ENCODE data around the gene RPH3AL. TPM values are rescaled to one million over a fixed set of nuclear protein-coding genes. Genes with fewer than 3 reads are reported as not detected.
A peak's percentile ranks its signal among the peaks of the same experiment; 100 is the strongest.

The RPH3AL gene
- total and polyA plus RNA-seq, 12 donors = 3.6 to 11.1 (median 6.0) TPM

GRCh38 chr17:309361-309888, 43.2 kb downstream of the RPH3AL start:
- peak in 6 of 8 donors; percentile 16 to 74 (median 61) for ATAC-seq
- H3K36me3 ChIP-seq = no peaks in the 10 kb centered on the region
- no peaks in the 10 kb centered on the region for H3K9me3 ChIP-seq
- peak overlapping the region in 1 of 10 donors; percentile 36 for H3K27ac ChIP-seq
- intact Hi-C loops (cut with DNase I) = no loop called here
- no peak overlapping the region for H3K4me3 ChIP-seq
- H3K4me1 ChIP-seq = peaks cover 0 to 23% (median 4%) of the 10 kb centered on the region in 9 donors
- peaks cover 0 to 29% (median 0%) of the 10 kb centered on the region in 7 donors for H3K27me3 ChIP-seq
- 40 to 44% methylated on average over 12 of the region's 12 CpGs for WGBS, 2 donors
- DNase-seq = no peak
- peak; percentile 32 to 73 (median 59) for TF ChIP-seq CTCF (IDR thresholded peaks at IDR 0.05)

- TF ChIP-seq CTCF (IDR thresholded peaks at IDR 0.05) = no peak
- Histone ChIP-seq H3K9me3 (no peaks in the 10 kb centered on the region), H3K4me3 (no peak overlapping the region), H3K27ac (peak overlapping the region in 3 of 10 donors; percentile 15 to 76 (median 37)), H3K4me1 (peaks cover 0 to 30% (median 7%) of the 10 kb centered on the region in 9 donors), H3K36me3 (no peaks in the 10 kb centered on the region), H3K27me3 (peaks cover 0 to 33% (median 0%) of the 10 kb centered on the region in 7 donors)
- intact Hi-C loops (cut with DNase I) = no loop called here
- ATAC-seq (peak in 4 of 8 donors; percentile 15 to 51 (median 40)), DNase-seq (peak in 1 of 2 donors; percentile 62)
- WGBS, 2 donors = 72 to 76% methylated on average over 22 of the region's 22 CpGs
Observed at GRCh38 chr17:307741-308507, 44.7 kb downstream of the RPH3AL start.

- Histone ChIP-seq H3K4me3 (no peak overlapping the region), H3K9me3 (no peaks in the 10 kb centered on the region), H3K27ac (peak overlapping the region in 2 of 10 donors; percentile 37 to 76), H3K4me1 (peaks cover 2 to 37% (median 13%) of the 10 kb centered on the region in 9 donors), H3K36me3 (no peaks in the 10 kb centered on the region), H3K27me3 (peaks cover 0 to 33% (median 0%) of the 10 kb centered on the region in 7 donors)
- no peak for TF ChIP-seq CTCF (IDR thresholded peaks at IDR 0.05)
- WGBS, 2 donors = 89 to 90% methylated on average over 14 to 16 of the region's 16 CpGs
- intact Hi-C loops (cut with DNase I) = no loop called here
- ATAC-seq (no peak), DNase-seq (no peak)
Observed at GRCh38 chr17:307295-307691, 45.3 kb downstream of the RPH3AL start.

GRCh38 chr17:306536-307294, 45.9 kb downstream of the RPH3AL start:
- DNase-seq (no peak), ATAC-seq (no peak)
- Histone ChIP-seq H3K4me1 (peaks cover 6 to 42% (median 19%) of the 10 kb centered on the region in 9 donors), H3K27me3 (peaks cover 0 to 33% (median 0%) of the 10 kb centered on the region in 7 donors), H3K27ac (peak overlapping the region in 1 of 10 donors; percentile 41), H3K36me3 (no peaks in the 10 kb centered on the region), H3K9me3 (no peaks in the 10 kb centered on the region), H3K4me3 (no peak overlapping the region)
- intact Hi-C loops (cut with DNase I) = no loop called here
- WGBS, 2 donors = 92 to 95% methylated on average over 23 to 26 of the region's 26 CpGs
- no peak for TF ChIP-seq CTCF (IDR thresholded peaks at IDR 0.05)

Measured in heart right ventricle (tissue), 16 donors.